Kidney epithelial cell (primary cell): Measurements from ENCODE around the gene CDC42EP3. TPM values are rescaled to one million over a fixed set of nuclear protein-coding genes. Genes with fewer than 3 reads are reported as not detected.

Experiments used
- DNase-seq: peaks from one replicate; pipeline ENCODE4 v3.0.0-alpha.2; 2010; ENCODE audit warnings: low read depth
- H3K27me3 ChIP-seq: 2 replicates; pipeline ENCODE4 v1.6.0; 2011; ENCODE audit warnings: low read length; ENCODE audit not compliant: control insufficient read depth, insufficient read depth
- H3K36me3 ChIP-seq: 2 replicates; pipeline ENCODE4 v1.5.1; 2011; ENCODE audit warnings: low read length; ENCODE audit not compliant: control insufficient read depth, insufficient read depth
- H3K4me3 ChIP-seq: 2 replicates; pipeline ENCODE4 v1.5.1; 2011; ENCODE audit warnings: low read depth, mild to moderate bottlenecking, control low read depth, low read length
- CTCF ChIP-seq: IDR thresholded peaks from 2 replicates; pipeline ENCODE4 v1.5.1; 2011; ENCODE audit warnings: mild to moderate bottlenecking, moderate library complexity, low read length, control low read depth, inconsistent platforms; ENCODE audit not compliant: insufficient read depth, poor library complexity, severe bottlenecking
- total RNA-seq: library from RNA; depleted of rRNA; stranded (reverse); fragments of >200 nt; gene quantifications from 2 replicates; pipeline ENCODE4 v1.2.3, GENCODE V29; 2015

Gene CDC42EP3
- total RNA-seq, 1 donor from 2014 or later = 68.7 TPM

- Histone ChIP-seq H3K27me3 (no peaks in the 10 kb centered on the region), H3K36me3 (no peaks in the 10 kb centered on the region), H3K4me3 (no peak overlapping the region)
- TF ChIP-seq CTCF = no peak
- no peak for DNase-seq
Measured at GRCh38 chr2:37705191-37705590, 33.7 kb upstream of the CDC42EP3 start.

GRCh38 chr2:37698931-37699481 is 27.6 kb upstream of the CDC42EP3 start:
- Histone ChIP-seq H3K4me3 (no peak overlapping the region), H3K36me3 (no peaks in the 10 kb centered on the region), H3K27me3 (no peaks in the 10 kb centered on the region)
- no peak for TF ChIP-seq CTCF
- DNase-seq = peak; percentile 57

- Histone ChIP-seq H3K27me3 (no peaks in the 10 kb centered on the region), H3K36me3 (no peaks in the 10 kb centered on the region), H3K4me3 (no peak overlapping the region)
- TF ChIP-seq CTCF = no peak
- no peak for DNase-seq
Measured at GRCh38 chr2:37695336-37695735, 23.9 kb upstream of the CDC42EP3 start.

GRCh38 chr2:37692711-37693110 is 21.3 kb upstream of the CDC42EP3 start:
- Histone ChIP-seq H3K36me3 (no peaks in the 10 kb centered on the region), H3K4me3 (no peak overlapping the region), H3K27me3 (no peaks in the 10 kb centered on the region)
- TF ChIP-seq CTCF = no peak
- DNase-seq = no peak

GRCh38 chr2:37689751-37690150 is 18.3 kb upstream of the CDC42EP3 start:
- no peak for TF ChIP-seq CTCF
- H3K36me3 ChIP-seq = no peaks in the 10 kb centered on the region

GRCh38 chr2:37688771-37689468 is 17.5 kb upstream of the CDC42EP3 start:
- Histone ChIP-seq H3K27me3 (no peaks in the 10 kb centered on the region), H3K36me3 (no peaks in the 10 kb centered on the region), H3K4me3 (no peak overlapping the region)
- DNase-seq = peak; percentile 82
- no peak for TF ChIP-seq CTCF

More at GRCh38 chr2:37689751-37690150, 18.3 kb upstream of the CDC42EP3 start:
- no peak for DNase-seq
- no peaks in the 10 kb centered on the region for H3K27me3 ChIP-seq
- no peak overlapping the region for H3K4me3 ChIP-seq
